NCI-H1417 (cell line): ENCODE results near the gene TTLL3.

ENCODE experiments used
- DNase-seq, 3 experiments: peaks; one replicate each; lab custom pipeline; 2025; lab: John Stamatoyannopoulos, UW

TTLL3 gene

GRCh38 chr3:9780910-9781309 lies 29.2 kb upstream of the TTLL3 start:
- DNase-seq: no peak

DNA sequence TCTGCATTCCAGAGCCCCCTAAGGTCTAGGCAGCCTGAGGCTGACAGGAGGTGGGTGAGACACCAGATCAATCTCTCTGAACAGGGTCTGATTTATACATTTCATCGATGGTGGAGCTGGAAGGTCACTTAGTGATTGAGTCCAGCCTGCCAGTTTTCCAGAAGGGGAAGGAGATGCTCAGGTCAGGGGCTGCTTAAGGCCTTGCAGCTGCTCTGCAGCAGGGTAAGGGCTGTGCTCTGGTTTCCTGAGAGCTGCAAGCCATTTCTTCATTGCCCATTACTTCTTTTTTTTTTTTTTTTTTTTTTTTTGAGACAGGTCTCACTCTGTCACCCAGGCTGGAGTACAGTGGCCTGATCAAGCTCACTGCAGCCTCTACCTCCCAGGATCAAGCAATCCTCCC lies 28.5 kb upstream of the TTLL3 start:
- no peak for DNase-seq

- DNase-seq: no peak
Measured at GRCh38 chr3:9781978-9782603, 28.0 kb upstream of the TTLL3 start.

DNA sequence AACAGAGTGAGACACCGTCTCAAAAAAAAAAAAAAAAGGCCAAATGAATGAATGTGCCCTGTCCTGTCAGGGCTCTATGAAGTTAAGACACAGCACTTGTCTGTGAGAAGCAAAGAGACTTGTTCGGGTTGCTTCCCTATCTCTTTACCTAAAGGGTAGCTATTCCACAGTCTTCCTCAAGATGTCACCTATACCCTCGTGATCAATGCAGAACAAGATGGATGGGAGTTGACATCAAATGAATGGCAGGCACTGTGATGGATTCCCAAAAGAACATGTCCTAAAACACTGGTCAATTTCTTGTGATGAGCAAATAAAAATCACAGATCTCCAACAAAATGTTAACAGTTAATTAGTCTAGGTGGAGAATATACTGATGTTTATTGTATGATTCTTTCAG lies 27.3 kb upstream of the TTLL3 start:
- peak in 1 of 3 experiments; percentile 15 for DNase-seq

- no peak for DNase-seq
Measured at GRCh38 chr3:9783954-9784353, 26.1 kb upstream of the TTLL3 start.

DNA sequence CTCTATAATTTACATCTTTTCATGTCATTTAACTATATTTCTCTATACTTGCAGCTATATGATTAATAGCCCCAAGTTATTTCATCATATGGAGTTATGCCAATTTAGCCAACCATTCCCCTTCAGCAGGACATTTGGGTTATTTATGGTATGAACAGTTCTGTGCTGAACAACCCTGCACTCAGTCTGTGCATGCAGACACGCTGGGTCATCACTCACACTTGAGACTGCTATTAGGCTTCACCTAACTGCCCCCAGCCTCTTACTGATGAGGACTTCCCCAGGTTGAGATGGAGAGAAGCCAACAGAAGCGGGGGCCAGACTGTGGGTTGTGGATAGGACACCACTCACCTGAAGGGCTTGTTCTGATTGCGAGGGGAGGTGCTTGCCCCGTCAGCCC lies 25.1 kb upstream of the TTLL3 start:
- DNase-seq: no peak

- DNase-seq: no peak
Measured at GRCh38 chr3:9785602-9786001, 24.5 kb upstream of the TTLL3 start.

GRCh38 chr3:9786209-9786739 lies 23.8 kb upstream of the TTLL3 start:
- no peak for DNase-seq

DNA sequence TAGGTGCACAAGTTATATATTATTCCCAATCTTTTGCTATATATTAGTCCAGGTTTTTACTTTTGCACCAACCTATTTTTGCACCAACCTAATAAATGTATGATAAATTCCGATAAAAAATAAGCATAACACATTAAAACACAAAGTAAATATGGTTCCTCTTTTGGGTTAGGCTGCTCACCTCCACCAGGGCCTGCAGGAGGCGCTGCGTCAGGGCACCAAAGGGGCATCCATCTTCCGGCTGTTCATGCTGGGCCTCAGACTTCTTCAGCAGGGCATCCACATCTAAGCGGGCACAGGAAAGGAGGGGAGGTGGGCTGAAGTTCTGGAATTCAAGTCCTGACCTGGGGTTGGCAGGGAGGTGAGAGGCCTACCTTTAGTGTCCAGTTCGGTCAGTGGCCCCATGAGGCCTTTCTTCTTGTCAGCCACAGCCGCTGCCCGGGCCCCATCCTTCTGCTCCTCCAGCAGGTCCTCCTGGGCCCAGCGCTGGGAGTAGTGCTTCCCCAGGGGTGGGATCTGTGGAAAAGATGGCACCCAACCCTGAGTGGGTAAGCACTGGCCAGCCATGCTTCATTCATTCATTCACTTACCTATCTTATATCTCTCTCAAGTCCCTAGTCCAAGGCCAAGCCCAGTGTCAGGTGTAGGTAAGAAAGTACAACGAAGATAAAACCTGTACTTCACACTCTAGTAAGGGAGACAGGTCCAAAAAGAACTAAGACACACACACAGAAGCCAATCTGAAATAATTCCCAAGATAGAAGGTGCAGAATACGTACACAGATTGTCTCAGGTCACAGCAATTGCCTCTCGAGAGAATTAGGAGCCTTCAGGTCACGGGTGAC lies 23.0 kb upstream of the TTLL3 start:
- no peak for DNase-seq

- DNase-seq: no peak
Measured at GRCh38 chr3:9787714-9788113, 22.3 kb upstream of the TTLL3 start.

DNA sequence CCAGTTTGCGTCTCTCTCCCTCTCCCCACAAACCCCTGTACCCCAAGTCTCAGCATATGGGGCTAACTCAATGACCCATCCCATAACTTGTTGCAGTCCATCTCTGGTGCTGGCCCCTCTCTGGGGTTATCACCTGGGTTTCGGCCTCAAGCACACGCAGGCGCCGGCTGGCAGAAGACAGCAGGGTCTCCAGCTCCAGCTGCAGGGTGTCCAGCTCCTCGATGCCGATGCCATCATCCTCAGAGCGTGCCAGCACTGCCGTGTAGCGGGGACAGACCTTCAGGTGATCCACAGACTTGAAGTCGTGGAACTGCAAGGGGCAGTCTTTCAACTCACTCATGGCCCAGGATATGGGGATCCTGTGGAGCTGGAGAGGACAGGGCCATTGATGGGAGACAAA lies 18.9 kb upstream of the TTLL3 start:
- DNase-seq: no peak

DNA sequence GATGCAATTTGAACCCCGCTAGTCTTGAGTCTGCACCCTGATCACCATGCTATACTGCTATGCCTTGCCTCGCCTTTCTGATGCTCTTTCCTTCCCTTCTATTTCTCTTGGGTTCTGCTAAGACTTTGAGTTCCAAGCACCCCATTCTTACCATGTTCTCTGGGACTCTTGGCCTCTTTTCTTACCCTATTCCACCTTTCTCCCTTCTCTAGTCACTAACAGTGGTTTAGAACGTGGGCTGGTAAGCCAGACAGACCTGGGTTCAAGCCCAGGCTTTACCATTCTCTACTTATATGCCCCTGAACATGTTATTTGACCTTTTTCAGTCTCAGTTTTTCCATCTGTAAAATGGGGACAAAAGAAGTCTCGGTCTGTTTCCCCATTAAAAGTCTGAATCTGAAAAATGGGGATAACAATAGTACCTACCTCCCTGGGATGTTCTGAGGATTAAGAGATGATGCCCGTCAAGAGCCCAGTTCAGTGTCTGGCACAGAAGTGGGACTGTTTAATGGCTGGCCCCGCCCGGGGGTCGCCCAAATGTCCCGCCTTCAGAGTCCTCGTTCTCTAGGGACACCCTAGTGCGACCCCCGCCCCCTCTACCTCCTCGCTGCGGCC lies 18.2 kb upstream of the TTLL3 start:
- DNase-seq: no peak

DNA sequence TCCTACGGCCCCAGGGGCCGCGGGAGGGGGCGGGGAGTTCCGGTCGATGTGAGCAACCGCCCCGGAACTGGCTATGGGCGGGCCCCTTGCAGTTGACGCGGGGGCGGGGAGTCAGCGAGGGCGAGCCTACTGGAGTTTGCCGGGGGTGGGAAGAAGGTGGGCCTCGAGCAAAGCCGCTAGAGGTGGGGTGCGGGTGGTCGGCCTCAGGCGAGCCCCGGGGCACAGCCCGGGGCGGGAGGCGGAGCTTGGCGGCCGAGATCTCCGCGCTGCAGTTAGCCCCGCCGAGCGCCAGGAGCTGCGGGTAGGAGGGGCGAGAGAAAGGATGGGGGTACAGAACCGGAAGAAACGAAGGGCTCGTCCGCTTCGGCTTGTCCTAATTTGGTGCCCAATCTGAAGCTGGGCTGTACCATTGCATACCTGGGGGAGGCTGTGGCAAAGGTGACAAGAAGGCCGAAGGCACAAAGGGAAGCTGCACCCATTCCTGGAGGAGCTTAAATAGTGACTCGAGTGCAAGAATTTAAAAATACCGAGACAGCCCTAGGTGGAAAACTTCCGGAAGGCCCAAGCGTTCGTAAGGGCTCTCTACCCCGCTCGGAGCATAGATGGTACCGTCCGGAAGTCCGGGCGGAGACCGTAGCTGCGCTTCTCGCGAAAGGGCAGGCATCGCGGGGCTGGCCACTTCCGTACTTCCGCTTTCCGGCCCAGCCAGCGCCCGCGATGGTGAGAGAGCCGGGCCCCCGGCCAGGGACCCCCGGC lies 17.5 kb upstream of the TTLL3 start, which contains the start of the genes ARPC4 and TADA3:
Gene ARPC4, plus strand, starts transcription at position 678 of the 756 bp plus-strand sequence. Its CDS starts 40 bp downstream, at position 718.
Gene TADA3, minus strand, starts transcription at position 69 of the 756 bp plus-strand sequence. CDS start 1,007 bp downstream, outside the sequence.
- peak; percentile 91 to 98 (median 95) for DNase-seq

DNA sequence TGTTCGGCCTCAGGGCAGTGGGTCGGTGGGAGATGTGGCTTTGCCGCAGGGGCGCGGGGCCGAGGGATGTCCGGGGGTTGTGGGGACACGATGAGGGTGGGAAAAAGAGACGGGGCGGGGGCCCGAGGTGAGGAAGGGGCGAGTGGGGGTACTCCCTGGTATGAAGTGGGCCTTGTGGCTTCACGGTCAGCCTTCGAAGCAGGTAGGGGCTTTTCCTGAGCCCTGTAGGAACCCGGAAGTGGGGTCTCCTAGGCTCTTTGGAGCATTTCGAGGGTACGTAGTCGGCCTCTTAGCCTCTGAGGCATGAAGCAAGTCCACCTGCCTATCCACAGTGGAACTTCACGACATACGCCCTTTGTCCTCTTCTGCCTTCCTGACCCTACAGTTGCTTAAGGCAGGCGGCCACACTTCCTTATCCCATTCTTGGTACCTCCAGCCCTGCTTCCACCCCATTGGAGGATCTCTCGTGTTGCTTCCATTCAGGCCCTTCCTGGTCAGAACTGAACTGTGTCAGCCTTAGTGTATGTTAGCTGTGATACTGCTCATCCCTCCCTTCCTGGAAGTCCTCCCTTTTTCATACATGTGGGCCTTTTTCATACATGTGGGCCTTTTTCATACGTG lies 16.8 kb upstream of the TTLL3 start:
- DNase-seq: peak in 1 of 3 experiments; percentile 36

GRCh38 chr3:9794400-9794799 lies 15.7 kb upstream of the TTLL3 start:
- no peak for DNase-seq

DNA sequence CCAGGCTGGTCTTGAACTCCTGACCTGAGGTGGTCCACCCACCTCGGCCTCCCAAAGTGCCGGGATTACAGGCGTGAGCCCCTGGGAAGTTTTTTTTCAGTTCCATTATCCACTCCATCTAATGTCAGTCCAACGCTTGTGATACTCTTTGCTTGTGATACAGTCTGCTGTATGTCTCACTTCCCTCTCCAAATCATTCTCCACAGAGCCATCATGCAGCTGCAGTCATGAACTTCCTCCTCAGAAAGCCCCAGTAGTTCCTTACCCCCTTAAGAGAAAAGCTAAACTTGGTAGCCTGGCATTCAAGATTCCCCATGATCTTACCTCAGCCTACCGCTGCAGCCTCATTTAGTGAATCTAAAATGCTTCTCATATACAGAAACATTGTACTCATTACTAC lies 14.9 kb upstream of the TTLL3 start:
- no peak for DNase-seq

GRCh38 chr3:9797196-9797945 lies 12.7 kb upstream of the TTLL3 start:
- no peak for DNase-seq

DNA sequence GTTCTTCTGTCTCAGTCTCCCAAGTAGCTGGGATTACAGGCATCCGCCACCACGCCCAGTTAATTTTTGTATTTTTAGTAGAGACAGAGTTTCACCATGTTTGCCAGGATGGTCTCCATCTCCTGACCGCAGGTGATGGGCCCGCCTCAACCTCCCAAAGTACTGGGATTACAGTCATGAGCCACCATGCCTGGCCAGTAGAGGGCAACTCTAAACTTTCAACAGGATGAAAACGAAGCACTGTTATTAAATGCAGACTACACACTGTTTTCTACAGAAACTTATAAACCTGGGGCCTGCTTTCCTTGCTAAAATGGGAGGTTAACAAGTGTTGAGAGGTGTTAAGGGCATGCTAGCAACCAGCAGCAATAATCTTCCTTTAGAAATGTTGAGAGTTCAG lies 9.5 kb upstream of the TTLL3 start:
- DNase-seq: no peak

GRCh38 chr3:9803494-9803893 lies 6.6 kb upstream of the TTLL3 start:
- DNase-seq: no peak

GRCh38 chr3:9804996-9805395 lies 5.1 kb upstream of the TTLL3 start:
- no peak for DNase-seq

- DNase-seq: no peak
Measured at GRCh38 chr3:9806137-9806536, 3.9 kb upstream of the TTLL3 start.
